GM10248 (cell line): ENCODE measurements around the gene DNAH6.

Experiments
- CTCF ChIA-PET: fragments of 300-600 bp; sonication (Branson Sonifier 250); formaldehyde crosslinking; extraction: SDS; loops from one replicate; lab custom pipeline; 2021; ENCODE audit warnings: antibody characterized with exemption; lab: Yijun Ruan, JAX
- POLR2A ChIA-PET: fragments of 350-650 bp; sonication (Branson Sonifier 250); formaldehyde crosslinking; extraction: SDS; loops from one replicate; lab custom pipeline; 2020; ENCODE audit warnings: antibody characterized with exemption; lab: Yijun Ruan, JAX
- DNase-seq: peaks from one replicate; pipeline ENCODE4 v3.0.0; 2012; ENCODE audit errors: extremely low spot score
- TF ChIP-seq, protein P1 (sequence below): IDR thresholded peaks from 2 replicates; pipeline ENCODE4 v1.5.1; 2012; ENCODE audit warnings: mild to moderate bottlenecking, low read depth; ENCODE audit errors: extremely low read depth, missing control alignments, control extremely low read depth

DNAH6 gene

DNA sequence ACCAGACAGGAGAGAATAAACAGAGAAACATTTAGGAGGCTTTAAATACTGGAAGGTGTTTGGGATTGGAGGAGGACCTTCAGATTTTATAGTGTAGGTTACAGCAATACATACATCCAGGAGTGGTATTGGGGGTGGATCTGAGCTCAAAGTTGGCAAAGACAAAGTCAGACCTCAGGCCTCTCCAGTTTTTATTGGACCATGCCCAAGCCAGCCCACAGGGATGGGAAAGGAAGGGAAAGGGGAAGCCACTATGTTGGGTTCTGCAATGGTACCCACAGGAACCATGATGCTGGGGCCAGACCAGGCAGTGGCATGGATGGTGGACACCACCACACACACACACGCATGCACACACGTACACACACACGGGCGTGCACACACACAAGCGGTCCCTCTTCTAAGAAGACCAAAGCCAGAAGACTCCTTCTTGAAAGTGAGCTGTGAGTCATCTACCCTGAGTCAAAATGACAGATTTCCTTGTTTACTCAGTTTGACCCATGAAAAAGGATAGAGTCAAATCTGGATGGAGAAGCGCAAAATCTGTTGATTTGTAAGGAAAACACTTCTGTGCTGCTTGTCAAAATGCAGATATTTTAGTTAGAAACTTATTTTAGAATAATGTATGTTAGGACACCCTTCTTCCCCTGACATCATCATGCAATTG is 276.7 kb downstream of the DNAH6 start:
- DNase-seq, result peak; percentile 1
- TF ChIP-seq, protein P1, sequence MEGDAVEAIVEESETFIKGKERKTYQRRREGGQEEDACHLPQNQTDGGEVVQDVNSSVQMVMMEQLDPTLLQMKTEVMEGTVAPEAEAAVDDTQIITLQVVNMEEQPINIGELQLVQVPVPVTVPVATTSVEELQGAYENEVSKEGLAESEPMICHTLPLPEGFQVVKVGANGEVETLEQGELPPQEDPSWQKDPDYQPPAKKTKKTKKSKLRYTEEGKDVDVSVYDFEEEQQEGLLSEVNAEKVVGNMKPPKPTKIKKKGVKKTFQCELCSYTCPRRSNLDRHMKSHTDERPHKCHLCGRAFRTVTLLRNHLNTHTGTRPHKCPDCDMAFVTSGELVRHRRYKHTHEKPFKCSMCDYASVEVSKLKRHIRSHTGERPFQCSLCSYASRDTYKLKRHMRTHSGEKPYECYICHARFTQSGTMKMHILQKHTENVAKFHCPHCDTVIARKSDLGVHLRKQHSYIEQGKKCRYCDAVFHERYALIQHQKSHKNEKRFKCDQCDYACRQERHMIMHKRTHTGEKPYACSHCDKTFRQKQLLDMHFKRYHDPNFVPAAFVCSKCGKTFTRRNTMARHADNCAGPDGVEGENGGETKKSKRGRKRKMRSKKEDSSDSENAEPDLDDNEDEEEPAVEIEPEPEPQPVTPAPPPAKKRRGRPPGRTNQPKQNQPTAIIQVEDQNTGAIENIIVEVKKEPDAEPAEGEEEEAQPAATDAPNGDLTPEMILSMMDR, result no peak
- ChIA-PET POLR2A (no interaction called here), CTCF (interaction anchor here (1.1 kb wide), 1 partner anchor 9 kb away, joined by 3 read pairs; no protein-coding TSS in a partner anchor)

DNA sequence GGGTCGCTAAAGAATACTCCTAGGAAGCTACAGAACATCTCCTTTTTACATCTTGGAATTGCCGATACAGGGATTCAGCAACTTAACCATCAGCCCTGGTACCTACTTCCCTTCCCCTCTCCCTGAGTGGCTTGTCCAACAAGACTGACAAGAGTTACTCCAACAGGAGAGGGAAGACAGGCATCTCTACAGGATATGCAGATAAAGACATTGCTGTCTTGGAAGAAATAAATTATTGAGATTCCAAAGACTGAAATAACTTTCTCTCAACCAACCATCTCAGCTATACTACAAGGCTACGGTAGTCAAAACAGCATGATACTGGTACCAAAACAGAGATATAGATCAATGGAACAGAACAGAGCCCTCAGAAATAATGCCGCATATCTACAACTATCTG is 277.3 kb downstream of the DNAH6 start:
- no peak for DNase-seq
- CTCF ChIA-PET, result interaction anchor here (1.1 kb wide), 1 partner anchor 8 kb away, joined by 3 read pairs; no protein-coding TSS in a partner anchor
- POLR2A ChIA-PET, result no interaction called here
- TF ChIP-seq, protein P1, result no peak

DNA sequence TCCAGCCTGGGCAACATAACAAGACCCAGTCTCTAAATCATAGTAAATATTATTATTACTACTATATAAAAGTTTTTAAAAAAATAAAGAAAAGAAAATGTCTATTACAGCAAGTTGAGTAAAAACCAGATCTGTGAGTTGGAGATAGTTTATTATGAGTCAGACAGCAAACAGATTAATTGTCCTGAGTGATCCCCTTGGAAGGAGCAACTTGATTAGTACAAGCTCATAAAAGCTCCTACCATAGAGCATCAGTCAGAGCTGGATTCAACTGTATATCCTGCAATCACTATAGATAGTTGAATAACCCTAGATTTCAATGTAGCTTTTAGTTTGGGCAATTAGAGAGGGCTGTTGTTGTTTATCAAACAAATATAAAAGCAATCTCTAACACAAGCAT is 280.5 kb downstream of the DNAH6 start:
- no peak for DNase-seq
- ChIA-PET POLR2A (no interaction called here), CTCF (interaction anchor here (1.3 kb wide), 1 partner anchor 15 kb away, joined by 3 read pairs; no protein-coding TSS in a partner anchor)
- TF ChIP-seq, protein P1, result no peak

DNA sequence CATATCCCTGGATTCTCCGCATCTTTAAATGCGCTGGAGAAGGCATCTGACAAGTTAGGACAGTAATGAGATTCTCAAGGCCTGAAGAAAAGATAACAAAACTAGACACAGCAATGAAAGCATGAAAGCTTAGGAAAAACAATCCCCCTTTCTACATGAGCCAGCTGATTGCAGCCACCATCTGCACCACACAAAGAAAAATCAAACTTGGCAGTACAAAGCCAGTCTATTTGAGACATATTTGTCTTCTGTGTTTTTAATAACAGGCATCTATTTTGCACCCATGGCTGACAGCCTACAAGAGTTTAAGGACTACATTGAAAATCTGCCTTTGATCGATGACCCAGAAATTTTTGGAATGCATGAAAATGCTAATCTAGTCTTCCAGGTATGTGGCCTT is 281.0 kb downstream of the DNAH6 start:
- no peak for DNase-seq
- CTCF ChIA-PET, result interaction anchor here (1.3 kb wide), 1 partner anchor 16 kb away, joined by 3 read pairs; no protein-coding TSS in a partner anchor
- TF ChIP-seq, protein P1, result no peak
- POLR2A ChIA-PET, result no interaction called here

DNA sequence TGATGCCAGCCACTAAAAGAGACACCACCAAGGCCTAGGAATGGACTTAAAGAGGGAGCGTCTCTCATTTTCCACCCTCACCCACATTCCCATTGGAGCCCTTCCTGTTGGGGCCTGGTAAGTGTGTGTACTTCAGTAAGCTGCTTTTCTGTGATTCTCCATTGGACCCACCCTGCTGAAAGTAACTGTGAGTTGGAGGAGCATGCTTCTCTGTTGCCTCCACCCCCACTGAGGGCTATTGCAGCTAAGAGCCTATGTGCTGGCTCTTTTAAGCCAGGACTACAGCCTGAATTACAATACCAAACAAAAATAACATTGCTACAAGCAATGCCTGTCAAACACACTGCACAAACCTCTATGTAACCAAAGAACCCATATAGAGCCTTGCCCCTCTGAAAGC is 283.5 kb downstream of the DNAH6 start:
- CTCF ChIA-PET, result no interaction called here
- no peak for DNase-seq
- TF ChIP-seq, protein P1, result no peak
- POLR2A ChIA-PET, result no interaction called here

DNA sequence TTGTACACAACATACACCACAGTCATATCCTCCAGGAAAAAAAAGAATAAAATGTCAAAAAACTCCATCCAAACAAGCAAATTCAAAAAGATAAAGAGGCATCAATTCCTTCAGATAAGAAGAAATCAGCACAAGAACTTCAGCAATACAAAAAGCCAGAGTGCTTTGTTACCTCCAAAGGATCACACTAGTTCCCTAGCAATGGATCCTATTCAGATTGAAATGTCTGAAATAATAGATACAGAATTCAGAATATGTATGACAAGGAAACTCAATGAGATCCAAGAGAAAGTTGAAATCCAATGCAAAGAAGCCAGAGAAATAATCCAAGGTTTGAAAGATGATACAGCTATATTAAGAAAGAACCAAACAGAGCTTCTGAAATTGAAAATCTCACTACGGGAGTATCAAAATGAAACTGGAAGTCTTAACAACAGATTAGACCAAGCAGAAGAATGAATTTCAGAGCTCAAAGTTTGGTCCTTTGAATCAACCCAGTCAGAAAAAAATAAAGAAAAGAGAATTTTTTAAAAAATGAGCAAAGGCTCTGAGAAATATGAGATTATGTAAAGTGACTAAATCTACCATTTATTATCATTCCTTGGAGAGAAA is 284.0 kb downstream of the DNAH6 start:
- DNase-seq, result peak; percentile 33
- ChIA-PET CTCF (no interaction called here), POLR2A (no interaction called here)

More for the DNA sequence above, 284.0 kb downstream of the DNAH6 start:
- TF ChIP-seq, protein P1, result no peak
